HEK293T (cell line): ENCODE results near the gene NFAT5.

Experiments used
- CTCF ChIA-PET: fragments of 350-600 bp; formaldehyde crosslinking; extraction: SDS; loops from one replicate; lab custom pipeline; 2021; ENCODE audit warnings: antibody characterized with exemption, inconsistent platforms; lab: Yijun Ruan, JAX
- POLR2A ChIA-PET: fragments of 350-600 bp; formaldehyde crosslinking; extraction: SDS; loops from one replicate; lab custom pipeline; 2020; ENCODE audit warnings: antibody characterized with exemption, inconsistent platforms; lab: Yijun Ruan, JAX
- DNase-seq: peaks from one replicate; pipeline ENCODE4 v3.0.0; 2012; ENCODE audit warnings: mixed read lengths; ENCODE audit errors: extremely low spot score
- ARNT ChIP-seq: fragments of 450-650 bp; IDR thresholded peaks from 2 replicates; pipeline ENCODE4 v1.6.1; 2017; ENCODE audit warnings: mild to moderate bottlenecking
- BHLHE40 ChIP-seq: fragments of 450-650 bp; IDR thresholded peaks from 2 replicates; pipeline ENCODE4 v1.6.1; 2016; ENCODE audit warnings: mild to moderate bottlenecking, moderate library complexity, borderline replicate concordance
- CTBP1 ChIP-seq: fragments of 450-650 bp; IDR thresholded peaks from 2 replicates; pipeline ENCODE4 v1.6.1; 2016; ENCODE audit warnings: borderline replicate concordance
- ELF4 ChIP-seq: fragments of 450-650 bp; IDR thresholded peaks from 2 replicates; pipeline ENCODE4 v1.6.1; 2017; ENCODE audit warnings: antibody characterized with exemption
- FOXA1 ChIP-seq: fragments of 450-650 bp; IDR thresholded peaks from 2 replicates; pipeline ENCODE4 v1.6.1; 2016; ENCODE audit warnings: mild to moderate bottlenecking
- FOXK2 ChIP-seq: fragments of 450-650 bp; IDR thresholded peaks from 2 replicates; pipeline ENCODE4 v1.6.1; 2016; ENCODE audit warnings: mild to moderate bottlenecking
- FOXM1 ChIP-seq: fragments of 450-650 bp; IDR thresholded peaks from 2 replicates; pipeline ENCODE4 v1.6.1; 2017; ENCODE audit warnings: mild to moderate bottlenecking, borderline replicate concordance
- HDGF ChIP-seq: fragments of 450-650 bp; IDR thresholded peaks from 2 replicates; pipeline ENCODE4 v1.6.1; 2017; ENCODE audit warnings: antibody characterized with exemption, borderline replicate concordance
- L3MBTL2 ChIP-seq: fragments of 450-650 bp; conservative IDR thresholded peaks from 2 replicates; pipeline ENCODE4 v1.6.1; 2016; ENCODE audit warnings: mild to moderate bottlenecking
- LEF1 ChIP-seq: fragments of 450-650 bp; IDR thresholded peaks from 2 replicates; pipeline ENCODE4 v1.6.1; 2017; ENCODE audit warnings: mild to moderate bottlenecking, borderline replicate concordance
- NFRKB ChIP-seq: fragments of 450-650 bp; IDR thresholded peaks from 2 replicates; pipeline ENCODE4 v1.6.1; 2016; ENCODE audit warnings: mild to moderate bottlenecking, moderate library complexity
- PKNOX1 ChIP-seq: fragments of 450-650 bp; IDR thresholded peaks from 2 replicates; pipeline ENCODE4 v1.6.1; 2016
- SP1 ChIP-seq: fragments of 450-650 bp; IDR thresholded peaks from 2 replicates; pipeline ENCODE4 v1.6.1; 2017
- SUZ12 ChIP-seq: fragments of 450-650 bp; IDR thresholded peaks from 2 replicates; pipeline ENCODE4 v1.6.1; 2016; ENCODE audit warnings: mild to moderate bottlenecking
- TARDBP ChIP-seq: fragments of 450-650 bp; IDR thresholded peaks from 2 replicates; pipeline ENCODE4 v1.6.1; 2016
- ZNF384 ChIP-seq: fragments of 450-650 bp; IDR thresholded peaks from 2 replicates; pipeline ENCODE4 v1.6.1; 2016

NFAT5 gene

GRCh38 chr16:69707920-69708683 is 142.3 kb downstream of the NFAT5 start:
- no peak for DNase-seq
- ChIA-PET POLR2A (interaction anchor here (3.7 kb wide), 1 partner anchor 47 kb away, joined by 10 read pairs; the partner anchor contains the start of gene NOB1), CTCF (interaction anchor here (0.6 to 1.3 kb wide), 3 partner anchors 9 to 222 kb away, joined by 3 read pairs; partner anchors contain the start of gene NOB1)
- no peak for TF ChIP-seq ZNF384
- no peak for TF ChIP-seq TARDBP
- TF ChIP-seq FOXM1: no peak
- TF ChIP-seq L3MBTL2: no peak
- TF ChIP-seq ARNT: no peak
- no peak for TF ChIP-seq PKNOX1
- TF ChIP-seq HDGF: no peak
- no peak for TF ChIP-seq SUZ12
- no peak for TF ChIP-seq BHLHE40
- no peak for TF ChIP-seq ELF4
- TF ChIP-seq LEF1: no peak
- no peak for TF ChIP-seq SP1
- no peak for TF ChIP-seq FOXK2

- ChIA-PET CTCF (interaction anchor here (0.9 to 1.3 kb wide), 4 partner anchors 10 to 313 kb away, joined by 3 to 5 read pairs (median 3); partner anchors contain the start of genes NOB1 and NQO1), POLR2A (interaction anchor here (3.7 kb wide), 1 partner anchor 45 kb away, joined by 10 read pairs; the partner anchor contains the start of gene NOB1)
- TF ChIP-seq FOXA1 (no peak), TARDBP (no peak), FOXM1 (no peak), CTBP1 (no peak), NFRKB (no peak), FOXK2 (no peak), ARNT (no peak), ZNF384 (no peak), LEF1 (no peak), HDGF (no peak), SP1 (no peak), L3MBTL2 (no peak), BHLHE40 (no peak), ELF4 (no peak), SUZ12 (no peak), PKNOX1 (no peak)
- peak; percentile 54 for DNase-seq
Observed at GRCh38 chr16:69709456-69710084, 143.8 kb downstream of the NFAT5 start.

- ChIA-PET CTCF (no interaction called here), POLR2A (interaction anchor here (3.7 kb wide), 1 partner anchor 43 kb away, joined by 10 read pairs; the partner anchor contains the start of gene NOB1)
- no peak for TF ChIP-seq FOXA1
- no peak for TF ChIP-seq ARNT
- TF ChIP-seq FOXK2: no peak
- no peak for TF ChIP-seq TARDBP
- TF ChIP-seq L3MBTL2: no peak
- no peak for TF ChIP-seq BHLHE40
- TF ChIP-seq CTBP1: no peak
- no peak for TF ChIP-seq LEF1
- no peak for TF ChIP-seq ZNF384
- TF ChIP-seq FOXM1: no peak
- TF ChIP-seq NFRKB: no peak
- no peak for TF ChIP-seq SUZ12
- no peak for TF ChIP-seq SP1
- no peak for TF ChIP-seq ELF4
- no peak for TF ChIP-seq PKNOX1
- TF ChIP-seq HDGF: no peak
- DNase-seq: no peak
Observed at GRCh38 chr16:69711115-69711740, 145.5 kb downstream of the NFAT5 start.

GRCh38 chr16:69712277-69712676 is 146.5 kb downstream of the NFAT5 start:
- TF ChIP-seq FOXK2: no peak
- no peak for TF ChIP-seq ARNT
- no peak for TF ChIP-seq CTBP1
- TF ChIP-seq SUZ12: no peak
- no peak for TF ChIP-seq HDGF
- TF ChIP-seq ZNF384: no peak
- TF ChIP-seq FOXM1: no peak
- ChIA-PET CTCF (no interaction called here), POLR2A (interaction anchor here (1.4 kb wide), 1 partner anchor 43 kb away, joined by 3 read pairs; the partner anchor contains the start of gene NOB1)
- no peak for DNase-seq

GRCh38 chr16:69712914-69713581 is 147.3 kb downstream of the NFAT5 start:
- POLR2A ChIA-PET: interaction anchor here (1.0 to 1.4 kb wide), 2 partner anchors 13 to 42 kb away, joined by 3 read pairs; partner anchors contain the start of genes NOB1 and NQO1
- no peak for TF ChIP-seq CTBP1
- no peak for TF ChIP-seq ARNT
- no peak for TF ChIP-seq SUZ12
- no peak for TF ChIP-seq FOXK2
- no peak for DNase-seq
- CTCF ChIA-PET: interaction anchor here (0.5 kb wide), 1 partner anchor 60 kb away, joined by 3 read pairs; no protein-coding TSS in a partner anchor
